ENCODE data around the gene TTC21A.
"Not testable (repeated sequence)": the region's sequence is repeated elsewhere in the genome, so short reads cannot be mapped to it uniquely, and the experiment has no call there.

TTC21A gene

DNA sequence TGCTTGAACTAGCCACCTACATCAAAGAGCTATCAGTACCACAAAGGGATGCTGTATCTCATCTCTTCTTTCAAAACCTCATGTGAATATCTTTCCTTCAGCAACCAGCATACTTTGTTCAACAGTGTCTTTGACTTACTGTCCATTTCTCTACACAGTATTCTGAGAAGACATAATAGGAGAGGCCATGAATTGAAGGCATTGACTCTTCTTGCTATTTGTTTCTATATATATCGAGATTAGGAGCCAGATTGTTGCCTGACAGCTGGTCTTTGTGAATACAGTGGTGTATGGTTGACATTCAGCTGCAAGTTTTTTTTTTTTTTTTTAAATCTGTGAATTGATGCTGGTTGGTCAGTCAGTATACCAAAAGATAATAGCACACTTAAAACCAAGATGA, 58.0 kb downstream of the TTC21A start:
- no peak overlapping the region for H3K4me3 ChIP-seq (ENCODE audit: low read depth, low read length)
- TF ChIP-seq, protein P1, sequence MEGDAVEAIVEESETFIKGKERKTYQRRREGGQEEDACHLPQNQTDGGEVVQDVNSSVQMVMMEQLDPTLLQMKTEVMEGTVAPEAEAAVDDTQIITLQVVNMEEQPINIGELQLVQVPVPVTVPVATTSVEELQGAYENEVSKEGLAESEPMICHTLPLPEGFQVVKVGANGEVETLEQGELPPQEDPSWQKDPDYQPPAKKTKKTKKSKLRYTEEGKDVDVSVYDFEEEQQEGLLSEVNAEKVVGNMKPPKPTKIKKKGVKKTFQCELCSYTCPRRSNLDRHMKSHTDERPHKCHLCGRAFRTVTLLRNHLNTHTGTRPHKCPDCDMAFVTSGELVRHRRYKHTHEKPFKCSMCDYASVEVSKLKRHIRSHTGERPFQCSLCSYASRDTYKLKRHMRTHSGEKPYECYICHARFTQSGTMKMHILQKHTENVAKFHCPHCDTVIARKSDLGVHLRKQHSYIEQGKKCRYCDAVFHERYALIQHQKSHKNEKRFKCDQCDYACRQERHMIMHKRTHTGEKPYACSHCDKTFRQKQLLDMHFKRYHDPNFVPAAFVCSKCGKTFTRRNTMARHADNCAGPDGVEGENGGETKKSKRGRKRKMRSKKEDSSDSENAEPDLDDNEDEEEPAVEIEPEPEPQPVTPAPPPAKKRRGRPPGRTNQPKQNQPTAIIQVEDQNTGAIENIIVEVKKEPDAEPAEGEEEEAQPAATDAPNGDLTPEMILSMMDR (IDR thresholded peaks at IDR 0.05; ENCODE audit: low read depth, low read length), result no peak
- TF ChIP-seq, protein P2, sequence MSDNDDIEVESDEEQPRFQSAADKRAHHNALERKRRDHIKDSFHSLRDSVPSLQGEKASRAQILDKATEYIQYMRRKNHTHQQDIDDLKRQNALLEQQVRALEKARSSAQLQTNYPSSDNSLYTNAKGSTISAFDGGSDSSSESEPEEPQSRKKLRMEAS (IDR thresholded peaks at IDR 0.05; ENCODE audit: low read depth, low read length), result no peak
- TF ChIP-seq MYC (IDR thresholded peaks at IDR 0.05; ENCODE audit: low read depth, low read length) (no peak), POLR2A (IDR thresholded peaks at IDR 0.05; ENCODE audit: extremely low read depth, insufficient read length) (no peak)
- no peak for DNase-seq (ENCODE audit: low read depth)

- TF ChIP-seq, protein P2 (IDR thresholded peaks at IDR 0.05; ENCODE audit: low read depth, low read length), result no peak
- TF ChIP-seq, protein P1 (IDR thresholded peaks at IDR 0.05; ENCODE audit: low read depth, low read length), result no peak
- no peak for TF ChIP-seq MYC (IDR thresholded peaks at IDR 0.05; ENCODE audit: low read depth, low read length)
- no peak for TF ChIP-seq POLR2A (IDR thresholded peaks at IDR 0.05; ENCODE audit: extremely low read depth, insufficient read length)
- DNase-seq (ENCODE audit: low read depth), result peak; percentile 54
- H3K4me3 ChIP-seq (ENCODE audit: low read depth, low read length), result no peak overlapping the region
These were observed 58.7 kb downstream of the TTC21A start for GRCh38 chr3:39166134-39166710.

DNA sequence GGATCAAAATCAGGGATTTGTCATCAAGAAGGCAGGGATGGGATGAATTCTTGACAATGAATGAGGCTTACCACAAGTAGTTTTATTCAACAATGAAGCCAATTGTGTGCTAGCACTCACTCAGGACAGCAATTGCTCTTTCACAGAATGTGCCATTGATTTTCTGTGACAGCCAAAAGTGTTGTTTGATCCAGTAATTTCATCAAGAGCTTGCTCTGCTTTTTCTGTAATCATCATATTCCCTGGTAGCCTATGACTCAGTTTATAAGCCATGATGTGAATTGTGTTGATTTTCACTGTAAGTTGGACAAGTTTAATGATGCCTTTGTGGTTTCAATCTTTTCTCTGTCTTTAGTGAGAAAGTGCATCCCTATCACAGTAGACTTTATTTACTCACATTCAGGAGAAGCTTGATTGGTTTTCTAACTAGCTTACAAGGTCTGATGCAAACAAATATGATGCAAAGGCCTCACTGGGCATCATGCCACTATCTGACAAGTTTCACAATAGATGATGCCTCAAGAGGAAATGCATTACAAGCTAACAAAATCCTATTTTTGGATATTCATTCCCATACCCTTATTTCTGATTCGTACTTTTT, 59.6 kb downstream of the TTC21A start:
- DNase-seq (ENCODE audit: low read depth), result peak; percentile 65
- H3K4me3 ChIP-seq (ENCODE audit: low read depth, low read length), result no peak overlapping the region
- no peak for TF ChIP-seq MYC (IDR thresholded peaks at IDR 0.05; ENCODE audit: low read depth, low read length)
- TF ChIP-seq, protein P1 (IDR thresholded peaks at IDR 0.05; ENCODE audit: low read depth, low read length), result no peak

DNA sequence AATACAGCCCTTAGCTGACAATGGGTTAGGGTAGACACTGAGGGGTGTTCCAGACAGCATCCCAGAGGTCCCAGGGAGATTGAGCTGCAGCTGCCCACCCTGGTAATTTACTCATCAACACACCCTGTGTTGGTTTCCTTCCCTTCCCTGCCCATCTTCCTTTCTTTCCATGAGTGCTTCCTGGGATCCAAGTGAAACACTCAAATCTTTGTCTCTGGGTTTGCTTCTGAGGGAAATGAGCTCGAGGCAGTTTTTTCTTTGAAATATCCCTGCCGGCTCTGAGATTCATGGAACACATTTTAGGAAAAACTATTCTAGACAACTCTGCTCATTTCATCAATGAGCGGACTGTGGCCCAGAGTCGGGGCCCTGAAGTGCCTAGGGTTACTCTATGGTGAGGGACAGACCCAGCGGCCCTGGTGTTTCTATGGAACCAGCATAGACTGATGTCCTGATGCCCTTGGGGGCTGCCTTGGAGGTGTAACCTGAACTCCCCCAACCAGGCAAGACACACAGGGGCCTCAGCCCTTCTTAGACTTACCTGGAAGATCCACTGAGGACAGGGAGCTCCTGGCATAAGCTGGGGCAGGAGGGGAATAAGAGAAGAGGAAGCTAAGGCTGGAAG, 60.8 kb downstream of the TTC21A start:
- DNase-seq (ENCODE audit: low read depth), result no peak
- no peak for TF ChIP-seq POLR2A (IDR thresholded peaks at IDR 0.05; ENCODE audit: extremely low read depth, insufficient read length)
- TF ChIP-seq, protein P2 (IDR thresholded peaks at IDR 0.05; ENCODE audit: low read depth, low read length), result no peak
- TF ChIP-seq, protein P1 (IDR thresholded peaks at IDR 0.05; ENCODE audit: low read depth, low read length), result no peak
- no peak for TF ChIP-seq MYC (IDR thresholded peaks at IDR 0.05; ENCODE audit: low read depth, low read length)
- no peak overlapping the region for H3K4me3 ChIP-seq (ENCODE audit: low read depth, low read length)

DNA sequence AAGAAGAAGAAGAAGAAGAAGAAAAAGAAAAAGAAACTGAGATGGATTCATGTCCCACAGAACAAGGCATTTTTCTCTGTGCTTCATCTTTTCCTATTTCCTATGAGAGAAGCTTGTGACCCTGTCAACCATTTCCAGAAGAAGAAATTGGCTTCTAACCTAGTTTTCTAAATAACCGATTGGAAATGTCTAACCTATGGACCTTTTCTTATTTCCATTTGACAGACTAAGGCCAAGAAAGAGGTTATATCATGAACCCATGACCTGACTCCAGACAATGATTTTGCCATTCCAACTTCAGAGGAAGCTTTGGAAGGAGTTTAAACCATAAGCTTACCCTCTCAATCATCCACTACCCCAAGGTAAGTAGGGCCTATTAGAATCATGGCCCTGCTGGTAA, 62.2 kb downstream of the TTC21A start:
- DNase-seq (ENCODE audit: low read depth), result no peak
- H3K4me3 ChIP-seq (ENCODE audit: low read depth, low read length), result no peak overlapping the region
- TF ChIP-seq, protein P2 (IDR thresholded peaks at IDR 0.05; ENCODE audit: low read depth, low read length), result no peak
- TF ChIP-seq POLR2A (IDR thresholded peaks at IDR 0.05; ENCODE audit: extremely low read depth, insufficient read length), result no peak

GRCh38 chr3:39170461-39170860, 63.0 kb downstream of the TTC21A start:
- no peak for DNase-seq (ENCODE audit: low read depth)
- H3K4me3 ChIP-seq (ENCODE audit: low read depth, low read length), result no peak overlapping the region
- TF ChIP-seq, protein P1 (IDR thresholded peaks at IDR 0.05; ENCODE audit: low read depth, low read length), result no peak
- TF ChIP-seq, protein P2 (IDR thresholded peaks at IDR 0.05; ENCODE audit: low read depth, low read length), result no peak
- TF ChIP-seq MYC (IDR thresholded peaks at IDR 0.05; ENCODE audit: low read depth, low read length) (no peak), POLR2A (IDR thresholded peaks at IDR 0.05; ENCODE audit: extremely low read depth, insufficient read length) (no peak)

- not testable (repeated sequence) for DNase-seq (ENCODE audit: low read depth); H3K4me3 ChIP-seq (ENCODE audit: low read depth, low read length)
These were observed 63.4 kb downstream of the TTC21A start for GRCh38 chr3:39170877-39171276.
